A673 (cell line): ENCODE measurements around the gene GNB2.

Source experiments
- CTCF ChIP-seq: fragments of 300-800, 200-600 bp; sonication (generic); conservative IDR thresholded peaks from 2 replicates; pipeline ENCODE4 v1.5.1; 2017; ENCODE audit warnings: low read depth, mild to moderate bottlenecking, antibody characterized with exemption, low read length, moderate library complexity, mixed read lengths
- EZH2 ChIP-seq: fragments of 200-600 bp; sonication (generic); IDR thresholded peaks from 2 replicates; pipeline ENCODE4 v1.6.1; 2017; ENCODE audit warnings: borderline replicate concordance, low read depth, mild to moderate bottlenecking, mixed read lengths, antibody characterized with exemption, low read length; ENCODE audit not compliant: poor library complexity, severe bottlenecking

GRCh38 chr7:100626055-100626454 lies 47.5 kb upstream of the GNB2 start:
- TF ChIP-seq CTCF (no peak), EZH2 (no peak)
